ENCODE data around the gene EXT2. TPM values are rescaled to one million over a fixed set of nuclear protein-coding genes. Genes with fewer than 3 reads are reported as not detected.

Gene EXT2
- total and polyA plus RNA-seq, 2 of the 13 experiments (the other 11 are each of a cell fraction or from before 2014, with no cell fraction given), result 61.5 to 68.7 TPM

DNA sequence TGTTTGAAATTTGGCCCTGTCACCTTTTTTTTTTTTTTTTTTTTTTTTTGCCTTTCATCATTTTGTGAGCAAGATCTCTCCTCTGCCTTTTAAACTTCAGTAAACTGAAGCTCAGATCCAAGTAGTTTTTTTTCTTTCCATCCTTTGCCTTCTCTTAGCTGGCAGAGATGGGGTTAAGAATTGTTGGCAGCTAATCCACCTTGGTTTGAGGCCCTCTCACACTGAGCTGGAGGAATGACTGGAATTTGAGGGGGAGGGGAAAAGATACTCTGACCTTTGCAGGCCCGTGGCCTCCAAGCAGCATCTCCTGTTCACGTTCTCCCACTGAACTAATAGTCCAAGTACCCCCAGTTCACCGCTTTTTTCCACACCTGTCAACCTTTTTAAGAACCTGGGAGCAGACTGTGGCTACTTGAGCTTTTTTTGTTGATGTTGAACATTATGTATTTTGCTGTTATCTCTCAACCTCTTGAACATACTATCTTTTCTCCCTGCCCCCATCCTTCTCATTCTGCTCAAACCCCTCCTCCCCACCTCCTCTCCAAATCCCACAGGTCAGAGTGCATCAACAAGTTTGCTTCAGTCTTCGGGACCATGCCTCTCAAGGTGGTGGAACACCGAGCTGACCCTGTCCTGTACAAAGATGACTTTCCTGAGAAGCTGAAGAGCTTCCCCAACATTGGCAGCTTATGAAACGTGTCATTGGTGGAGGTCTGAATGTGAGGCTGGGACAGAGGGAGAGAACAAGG lies 148.3 kb downstream of the EXT2 start (continued):
- TF ChIP-seq, protein P1, sequence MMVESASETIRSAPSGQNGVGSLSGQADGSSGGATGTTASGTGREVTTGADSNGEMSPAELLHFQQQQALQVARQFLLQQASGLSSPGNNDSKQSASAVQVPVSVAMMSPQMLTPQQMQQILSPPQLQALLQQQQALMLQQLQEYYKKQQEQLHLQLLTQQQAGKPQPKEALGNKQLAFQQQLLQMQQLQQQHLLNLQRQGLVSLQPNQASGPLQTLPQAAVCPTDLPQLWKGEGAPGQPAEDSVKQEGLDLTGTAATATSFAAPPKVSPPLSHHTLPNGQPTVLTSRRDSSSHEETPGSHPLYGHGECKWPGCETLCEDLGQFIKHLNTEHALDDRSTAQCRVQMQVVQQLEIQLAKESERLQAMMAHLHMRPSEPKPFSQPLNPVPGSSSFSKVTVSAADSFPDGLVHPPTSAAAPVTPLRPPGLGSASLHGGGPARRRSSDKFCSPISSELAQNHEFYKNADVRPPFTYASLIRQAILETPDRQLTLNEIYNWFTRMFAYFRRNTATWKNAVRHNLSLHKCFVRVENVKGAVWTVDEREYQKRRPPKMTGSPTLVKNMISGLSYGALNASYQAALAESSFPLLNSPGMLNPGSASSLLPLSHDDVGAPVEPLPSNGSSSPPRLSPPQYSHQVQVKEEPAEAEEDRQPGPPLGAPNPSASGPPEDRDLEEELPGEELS (CRISPR knock-in tag; IDR thresholded peaks at IDR 0.05), result peak; percentile 72; the same call in 1 of the 2 replicates
- TF ChIP-seq ZNF264 (CRISPR knock-in tag; IDR thresholded peaks at IDR 0.05) (peak; percentile 97), ZBTB38 (CRISPR knock-in tag; IDR thresholded peaks at IDR 0.05) (no peak), ZSCAN21 (CRISPR knock-in tag; IDR thresholded peaks at IDR 0.05; ENCODE audit: borderline replicate concordance) (0 out of 2 replicates have a peak, but pooled peaks have one; percentile 39), SOX13 (IDR thresholded peaks at IDR 0.05) (no peak), SOX13 (CRISPR knock-in tag; conservative IDR thresholded peaks at IDR 0.05 in 1 of 2, IDR thresholded peaks at IDR 0.05 in 1 of 2) (peak in 1 of 2 experiments; percentile 61; a peak in 2 of 4 replicates), GATAD2A (CRISPR knock-in tag; IDR thresholded peaks at IDR 0.05) (peak; percentile 83), HNRNPH1 (optimal IDR thresholded peaks at IDR 0.05; ENCODE audit: low read depth, low read length) (no peak), ZNF546 (CRISPR knock-in tag; conservative IDR thresholded peaks at IDR 0.05) (no peak), ZNF296 (CRISPR knock-in tag; conservative IDR thresholded peaks at IDR 0.05) (no peak), RXRA (CRISPR knock-in tag; IDR thresholded peaks at IDR 0.05) (peak; percentile 53; the same call in 1 of the 2 replicates), NFE2L1 (CRISPR knock-in tag; IDR thresholded peaks at IDR 0.05; ENCODE audit: borderline replicate concordance) (no peak), ATF3 (CRISPR knock-in tag; IDR thresholded peaks at IDR 0.05) (no peak), CEBPG (CRISPR knock-in tag; IDR thresholded peaks at IDR 0.05) (peak; percentile 21; the same call in 1 of the 2 replicates), ZNF768 (CRISPR knock-in tag; IDR thresholded peaks at IDR 0.05) (no peak), ZNF660 (CRISPR knock-in tag; IDR thresholded peaks at IDR 0.05; ENCODE audit: borderline replicate concordance, low read depth) (no peak)
- TF ChIP-seq, protein P2, sequence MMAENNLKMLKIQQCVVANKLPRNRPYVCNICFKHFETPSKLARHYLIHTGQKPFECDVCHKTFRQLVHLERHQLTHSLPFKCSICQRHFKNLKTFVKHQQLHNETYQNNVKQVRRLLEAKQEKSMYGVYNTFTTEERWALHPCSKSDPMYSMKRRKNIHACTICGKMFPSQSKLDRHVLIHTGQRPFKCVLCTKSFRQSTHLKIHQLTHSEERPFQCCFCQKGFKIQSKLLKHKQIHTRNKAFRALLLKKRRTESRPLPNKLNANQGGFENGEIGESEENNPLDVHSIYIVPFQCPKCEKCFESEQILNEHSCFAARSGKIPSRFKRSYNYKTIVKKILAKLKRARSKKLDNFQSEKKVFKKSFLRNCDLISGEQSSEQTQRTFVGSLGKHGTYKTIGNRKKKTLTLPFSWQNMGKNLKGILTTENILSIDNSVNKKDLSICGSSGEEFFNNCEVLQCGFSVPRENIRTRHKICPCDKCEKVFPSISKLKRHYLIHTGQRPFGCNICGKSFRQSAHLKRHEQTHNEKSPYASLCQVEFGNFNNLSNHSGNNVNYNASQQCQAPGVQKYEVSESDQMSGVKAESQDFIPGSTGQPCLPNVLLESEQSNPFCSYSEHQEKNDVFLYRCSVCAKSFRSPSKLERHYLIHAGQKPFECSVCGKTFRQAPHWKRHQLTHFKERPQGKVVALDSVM (CRISPR knock-in tag; IDR thresholded peaks at IDR 0.05), result no peak
- TF ChIP-seq, protein P3, sequence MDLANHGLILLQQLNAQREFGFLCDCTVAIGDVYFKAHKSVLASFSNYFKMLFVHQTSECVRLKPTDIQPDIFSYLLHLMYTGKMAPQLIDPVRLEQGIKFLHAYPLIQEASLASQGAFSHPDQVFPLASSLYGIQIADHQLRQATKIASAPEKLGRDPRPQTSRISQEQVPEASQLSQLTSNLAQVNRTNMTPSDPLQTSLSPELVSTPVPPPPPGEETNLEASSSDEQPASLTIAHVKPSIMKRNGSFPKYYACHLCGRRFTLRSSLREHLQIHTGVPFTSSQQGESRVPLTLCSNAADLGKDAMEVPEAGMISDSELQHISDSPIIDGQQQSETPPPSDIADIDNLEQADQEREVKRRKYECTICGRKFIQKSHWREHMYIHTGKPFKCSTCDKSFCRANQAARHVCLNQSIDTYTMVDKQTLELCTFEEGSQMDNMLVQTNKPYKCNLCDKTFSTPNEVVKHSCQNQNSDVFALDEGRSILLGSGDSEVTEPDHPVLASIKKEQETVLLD (CRISPR knock-in tag; IDR thresholded peaks at IDR 0.05; ENCODE audit: low read depth), result no peak
- TF ChIP-seq, protein P4, sequence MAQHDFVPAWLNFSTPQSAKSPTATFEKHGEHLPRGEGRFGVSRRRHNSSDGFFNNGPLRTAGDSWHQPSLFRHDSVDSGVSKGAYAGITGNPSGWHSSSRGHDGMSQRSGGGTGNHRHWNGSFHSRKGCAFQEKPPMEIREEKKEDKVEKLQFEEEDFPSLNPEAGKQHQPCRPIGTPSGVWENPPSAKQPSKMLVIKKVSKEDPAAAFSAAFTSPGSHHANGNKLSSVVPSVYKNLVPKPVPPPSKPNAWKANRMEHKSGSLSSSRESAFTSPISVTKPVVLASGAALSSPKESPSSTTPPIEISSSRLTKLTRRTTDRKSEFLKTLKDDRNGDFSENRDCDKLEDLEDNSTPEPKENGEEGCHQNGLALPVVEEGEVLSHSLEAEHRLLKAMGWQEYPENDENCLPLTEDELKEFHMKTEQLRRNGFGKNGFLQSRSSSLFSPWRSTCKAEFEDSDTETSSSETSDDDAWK (CRISPR knock-in tag; IDR thresholded peaks at IDR 0.05), result no peak
- TF ChIP-seq, protein P5, sequence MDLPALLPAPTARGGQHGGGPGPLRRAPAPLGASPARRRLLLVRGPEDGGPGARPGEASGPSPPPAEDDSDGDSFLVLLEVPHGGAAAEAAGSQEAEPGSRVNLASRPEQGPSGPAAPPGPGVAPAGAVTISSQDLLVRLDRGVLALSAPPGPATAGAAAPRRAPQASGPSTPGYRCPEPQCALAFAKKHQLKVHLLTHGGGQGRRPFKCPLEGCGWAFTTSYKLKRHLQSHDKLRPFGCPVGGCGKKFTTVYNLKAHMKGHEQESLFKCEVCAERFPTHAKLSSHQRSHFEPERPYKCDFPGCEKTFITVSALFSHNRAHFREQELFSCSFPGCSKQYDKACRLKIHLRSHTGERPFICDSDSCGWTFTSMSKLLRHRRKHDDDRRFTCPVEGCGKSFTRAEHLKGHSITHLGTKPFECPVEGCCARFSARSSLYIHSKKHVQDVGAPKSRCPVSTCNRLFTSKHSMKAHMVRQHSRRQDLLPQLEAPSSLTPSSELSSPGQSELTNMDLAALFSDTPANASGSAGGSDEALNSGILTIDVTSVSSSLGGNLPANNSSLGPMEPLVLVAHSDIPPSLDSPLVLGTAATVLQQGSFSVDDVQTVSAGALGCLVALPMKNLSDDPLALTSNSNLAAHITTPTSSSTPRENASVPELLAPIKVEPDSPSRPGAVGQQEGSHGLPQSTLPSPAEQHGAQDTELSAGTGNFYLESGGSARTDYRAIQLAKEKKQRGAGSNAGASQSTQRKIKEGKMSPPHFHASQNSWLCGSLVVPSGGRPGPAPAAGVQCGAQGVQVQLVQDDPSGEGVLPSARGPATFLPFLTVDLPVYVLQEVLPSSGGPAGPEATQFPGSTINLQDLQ (CRISPR knock-in tag; IDR thresholded peaks at IDR 0.05), result no peak
